NCI-H446 (cell line): ENCODE measurements around the gene NAGPA.
"Not testable (repeated sequence)": the region's sequence is repeated elsewhere in the genome, so short reads cannot be mapped to it uniquely, and the experiment has no call there.

Experiments used
- DNase-seq, 2 experiments: peaks; one replicate each; lab custom pipeline; 2025; lab: John Stamatoyannopoulos, UW

NAGPA gene

GRCh38 chr16:5060073-5060641, 26.4 kb upstream of the NAGPA start:
- DNase-seq, result no peak

DNA sequence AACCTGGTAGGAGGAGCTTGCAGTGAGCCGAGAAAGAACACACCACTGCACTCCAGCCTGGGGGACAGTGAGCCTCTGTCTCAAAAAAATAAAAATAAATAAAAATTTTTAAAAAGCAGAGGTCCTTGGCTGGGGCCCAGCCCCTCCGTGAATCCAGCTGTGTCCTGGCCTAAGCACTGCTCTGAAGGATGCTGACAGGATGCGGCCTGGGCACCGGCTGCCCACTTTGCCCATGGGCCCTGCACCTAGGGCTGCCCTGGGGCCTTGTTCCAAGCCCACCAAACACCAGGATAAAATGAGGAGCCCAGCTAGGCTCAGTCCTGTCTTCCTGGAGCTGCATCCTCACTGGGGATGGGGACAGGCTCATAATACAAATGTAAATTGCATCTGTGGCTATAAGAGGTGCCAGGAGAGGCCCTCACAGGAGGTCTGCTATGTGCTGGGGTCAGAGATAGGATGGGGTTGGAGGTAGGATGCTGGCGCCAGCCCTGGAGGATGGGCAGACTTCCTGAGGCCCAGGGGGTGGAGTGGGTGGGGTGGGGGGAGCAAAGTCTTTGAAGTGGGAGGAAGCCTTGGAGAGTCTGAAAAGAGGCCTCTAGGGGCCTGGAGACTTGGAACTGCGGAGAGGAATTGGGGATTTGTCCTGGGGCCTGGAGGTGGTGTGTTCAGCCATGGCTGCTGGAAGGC, 25.8 kb upstream of the NAGPA start:
- no peak for DNase-seq

GRCh38 chr16:5058476-5058875, 24.7 kb upstream of the NAGPA start:
- no peak for DNase-seq

- no peak for DNase-seq
Observed at GRCh38 chr16:5056352-5056751, 22.6 kb upstream of the NAGPA start.

GRCh38 chr16:5054876-5055865, 21.4 kb upstream of the NAGPA start:
- DNase-seq, result no peak

DNA sequence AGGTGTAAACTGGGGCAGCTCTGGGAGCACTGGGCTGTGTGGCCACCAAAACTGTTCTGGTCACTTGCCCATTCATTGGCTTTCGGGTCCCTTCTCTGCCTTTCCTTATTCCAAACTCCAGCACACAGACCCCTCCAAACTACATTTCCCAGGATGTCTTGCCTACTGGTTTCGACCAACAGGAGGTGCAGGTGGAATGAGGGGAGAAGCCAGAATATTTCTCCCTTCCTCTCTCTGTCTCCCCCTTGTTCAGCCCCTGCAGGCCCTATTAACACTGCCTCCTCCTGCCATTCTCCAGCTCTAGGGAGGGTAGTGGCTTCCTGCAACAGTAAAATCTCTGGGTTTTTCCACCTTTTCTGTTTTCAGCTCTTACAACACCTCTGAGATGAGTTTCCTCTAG, 13.2 kb upstream of the NAGPA start:
- no peak for DNase-seq

DNA sequence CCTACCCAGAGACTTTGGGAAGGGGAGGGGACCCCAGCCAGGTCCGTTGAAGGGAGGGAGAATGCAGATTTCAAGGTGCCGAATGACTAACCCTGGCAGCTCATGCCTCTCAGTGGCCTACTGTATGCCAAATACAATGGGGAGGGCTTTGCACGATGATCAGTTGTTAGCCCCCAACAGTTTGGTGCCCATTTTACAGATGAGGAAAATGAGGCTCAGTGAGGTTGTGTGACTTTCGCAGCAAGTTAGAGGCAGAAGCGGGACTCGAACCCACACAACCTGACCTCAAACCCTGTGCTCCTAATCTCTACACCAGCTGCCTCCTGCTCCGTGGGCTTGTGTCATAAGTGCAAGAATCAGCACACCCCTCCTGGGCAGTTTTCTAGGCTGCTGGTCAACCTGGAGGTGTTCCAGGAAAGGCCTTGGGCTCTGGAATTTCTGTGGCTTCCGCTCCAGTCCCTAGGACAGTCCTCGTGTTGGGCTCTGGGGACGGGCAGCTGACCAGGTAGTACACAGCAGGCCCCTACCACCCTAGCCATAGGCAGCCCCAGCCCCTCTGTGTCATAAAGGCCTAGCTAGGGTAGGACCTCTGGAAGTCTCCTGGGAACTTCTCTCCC, 11.9 kb upstream of the NAGPA start:
- DNase-seq, result no peak

GRCh38 chr16:5044581-5044980, 10.8 kb upstream of the NAGPA start:
- DNase-seq, result not testable (repeated sequence)

GRCh38 chr16:5044011-5044540, 10.3 kb upstream of the NAGPA start:
- no peak for DNase-seq

- DNase-seq, result no peak
Observed at GRCh38 chr16:5042574-5043171, 8.9 kb upstream of the NAGPA start.

DNA sequence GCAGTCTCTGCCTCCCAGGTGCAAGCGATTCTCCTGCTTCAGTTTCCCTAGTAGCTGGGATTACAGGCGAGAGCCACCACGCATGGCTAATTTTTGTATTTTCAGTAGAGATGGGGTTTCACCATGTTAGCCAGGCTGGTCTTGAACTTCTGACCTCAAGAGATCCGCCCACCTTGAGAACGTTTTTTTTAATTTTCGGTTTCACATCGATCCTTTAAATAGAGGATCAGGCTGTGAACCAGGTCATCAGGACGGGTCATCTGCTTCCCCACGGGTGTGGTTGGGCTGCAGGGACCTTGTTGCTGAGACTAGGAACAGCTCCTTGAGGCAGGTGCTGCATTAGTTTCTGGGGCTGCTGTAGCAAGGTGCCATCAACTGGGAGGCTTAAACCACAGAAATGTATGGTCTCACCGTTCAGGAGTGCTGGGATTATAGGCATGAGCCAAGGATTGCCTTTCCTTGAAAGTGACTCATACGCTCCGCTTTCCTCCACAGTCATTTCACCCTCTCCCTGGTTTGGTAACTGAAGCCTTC, 7.9 kb upstream of the NAGPA start:
- no peak for DNase-seq

DNA sequence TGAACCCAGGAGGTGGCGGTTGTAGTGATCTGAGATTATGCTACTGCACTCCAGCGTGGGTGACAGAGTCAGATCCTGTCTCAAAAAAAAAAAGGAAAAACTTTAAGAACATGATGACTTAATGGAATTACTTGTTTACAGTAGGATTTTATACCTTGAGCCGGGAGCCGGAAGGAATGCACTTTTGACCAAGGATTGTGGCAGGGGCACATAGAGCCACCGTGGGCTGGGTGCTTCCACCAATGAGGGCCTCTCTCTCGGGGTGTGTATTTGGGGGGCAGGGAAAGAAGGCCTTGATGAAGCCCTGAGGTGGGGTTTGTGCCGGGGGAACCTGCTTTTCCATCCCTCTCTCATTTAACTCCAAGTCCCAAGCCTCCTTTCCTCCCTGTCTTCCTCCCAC, 6.7 kb upstream of the NAGPA start:
- no peak for DNase-seq

DNA sequence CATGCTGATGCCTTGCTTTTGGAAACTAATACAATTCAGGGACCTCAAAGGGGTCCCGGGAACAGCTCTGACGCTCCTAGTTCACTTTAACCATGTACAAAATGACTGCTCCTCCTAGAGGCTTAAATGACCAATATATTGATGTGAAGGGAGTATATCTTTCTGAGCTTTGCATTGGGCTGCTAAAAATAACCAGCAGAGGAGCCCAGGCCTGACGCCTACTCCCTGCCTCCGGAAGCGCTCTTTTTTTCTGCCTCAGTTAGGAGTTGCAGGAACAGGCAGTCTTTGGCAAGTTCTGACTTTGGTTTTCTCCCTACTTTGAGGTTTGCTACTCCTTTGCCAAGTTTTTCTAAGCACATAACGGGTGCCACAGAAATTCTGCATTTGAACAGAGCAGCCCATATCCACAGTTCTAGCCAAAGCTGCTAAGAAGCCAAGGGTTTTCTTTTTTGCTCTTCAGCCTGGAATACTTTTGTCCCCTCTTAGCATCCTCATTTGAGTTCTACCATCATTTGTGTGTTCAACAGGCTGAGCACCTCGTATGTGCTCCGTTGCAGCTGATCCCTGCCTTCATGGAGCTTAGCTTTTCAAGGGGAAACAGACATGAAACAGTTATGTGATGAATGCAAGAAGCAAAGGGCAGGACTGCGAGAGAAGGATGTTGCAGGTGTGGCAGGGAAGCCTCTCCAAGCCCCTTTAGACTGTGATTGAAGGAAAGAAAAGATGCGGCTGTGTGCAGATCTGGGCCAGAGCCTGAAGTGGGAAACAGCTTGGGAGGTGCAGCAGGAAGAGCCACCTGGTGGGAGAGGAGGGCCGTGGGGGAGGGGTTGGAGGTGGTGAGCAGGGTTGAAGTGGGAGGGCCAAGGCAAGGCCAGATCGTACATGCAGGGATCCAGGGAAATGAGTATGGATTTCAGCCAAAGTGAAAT, 2.8 kb upstream of the NAGPA start:
- no peak for DNase-seq

GRCh38 chr16:5035909-5036227, 2.1 kb upstream of the NAGPA start:
- no peak for DNase-seq

DNA sequence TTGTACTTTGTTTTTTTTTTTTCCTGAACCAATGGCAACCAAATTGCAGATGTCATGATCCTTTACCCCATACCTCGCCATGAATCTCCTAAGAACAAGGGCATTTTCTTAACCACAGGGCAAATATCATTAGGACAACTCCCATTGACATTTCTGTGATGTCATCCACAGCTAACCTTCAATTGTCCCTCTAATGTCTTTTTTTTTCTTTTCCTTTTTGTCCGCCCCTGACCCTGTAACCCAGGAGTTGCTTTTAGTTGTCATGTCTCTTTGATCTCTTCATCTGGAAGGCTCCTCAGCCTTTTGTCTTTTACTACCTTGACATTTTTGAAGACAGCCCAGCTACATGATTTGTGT, 410 bp upstream of the NAGPA start:
- DNase-seq, result no peak

DNA sequence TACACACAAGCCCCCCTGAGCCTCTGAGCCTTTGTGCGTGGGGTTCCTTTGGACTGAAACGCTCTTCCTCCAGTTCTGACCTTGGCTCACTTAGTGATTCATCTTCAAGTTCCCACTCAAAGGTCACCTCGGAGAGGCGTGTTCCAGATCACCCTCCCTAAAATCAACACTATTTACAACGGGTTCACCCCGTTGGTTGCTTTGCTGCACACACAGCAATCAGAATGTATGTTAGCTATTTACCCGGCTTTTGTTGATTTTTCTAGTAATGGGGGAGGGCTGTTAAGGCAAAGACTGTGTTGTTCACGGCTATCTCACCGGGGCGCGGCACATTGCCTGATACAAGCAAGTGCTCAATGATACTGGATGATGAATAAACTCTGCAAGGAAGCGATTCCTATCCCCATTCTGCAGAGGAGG, 977 bp downstream of the NAGPA start:
- no peak for DNase-seq

DNA sequence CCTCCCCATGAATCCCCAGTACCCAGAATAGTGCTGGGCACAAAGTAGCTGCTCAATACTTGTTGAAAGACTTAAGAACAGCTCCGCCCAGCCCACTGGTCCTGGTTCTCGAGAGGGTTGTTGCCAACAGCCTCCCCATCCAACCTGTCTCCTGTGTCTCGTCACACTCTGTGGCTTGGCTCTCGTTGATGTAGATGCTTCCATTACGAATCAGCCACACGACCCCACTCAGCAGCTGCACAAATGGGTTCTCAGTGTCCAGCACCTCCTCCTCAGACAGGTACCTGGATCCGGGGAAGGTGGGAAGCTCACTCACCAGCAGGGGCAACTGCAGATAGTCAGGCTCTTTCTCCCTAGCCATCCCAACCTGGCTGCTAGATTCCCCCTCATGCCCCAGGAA, 2.1 kb downstream of the NAGPA start:
- no peak for DNase-seq

DNA sequence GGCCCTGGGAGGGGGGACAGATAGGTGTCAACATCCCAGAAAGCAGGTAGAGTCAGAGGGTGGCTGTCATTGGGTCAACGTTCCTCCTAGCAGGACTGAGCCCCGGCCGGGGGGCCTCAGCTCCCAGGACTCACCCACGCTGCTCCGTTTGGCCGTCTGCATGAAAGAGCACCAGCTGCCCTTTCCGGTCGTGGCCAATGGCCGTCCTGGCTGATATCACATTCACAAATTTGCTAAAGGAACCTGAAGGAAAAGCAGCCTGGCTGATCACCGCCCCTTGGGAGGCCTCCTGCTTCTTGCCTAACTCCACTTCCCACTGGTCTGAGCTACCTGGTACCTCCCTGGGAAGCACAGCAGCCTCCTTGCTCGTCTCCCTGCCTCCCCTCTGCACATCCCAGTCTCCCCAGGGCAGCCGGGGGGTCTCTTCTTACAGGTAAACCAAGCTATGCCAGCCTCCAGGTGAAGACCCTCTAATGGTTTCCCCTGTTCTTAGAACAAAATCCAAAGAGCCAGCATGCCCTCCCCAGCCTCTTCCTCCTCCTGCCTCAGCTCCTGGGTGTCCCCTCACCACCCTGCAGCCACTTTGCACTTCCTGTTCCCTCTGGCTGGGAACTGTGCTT, 3.4 kb downstream of the NAGPA start:
- no peak for DNase-seq

DNA sequence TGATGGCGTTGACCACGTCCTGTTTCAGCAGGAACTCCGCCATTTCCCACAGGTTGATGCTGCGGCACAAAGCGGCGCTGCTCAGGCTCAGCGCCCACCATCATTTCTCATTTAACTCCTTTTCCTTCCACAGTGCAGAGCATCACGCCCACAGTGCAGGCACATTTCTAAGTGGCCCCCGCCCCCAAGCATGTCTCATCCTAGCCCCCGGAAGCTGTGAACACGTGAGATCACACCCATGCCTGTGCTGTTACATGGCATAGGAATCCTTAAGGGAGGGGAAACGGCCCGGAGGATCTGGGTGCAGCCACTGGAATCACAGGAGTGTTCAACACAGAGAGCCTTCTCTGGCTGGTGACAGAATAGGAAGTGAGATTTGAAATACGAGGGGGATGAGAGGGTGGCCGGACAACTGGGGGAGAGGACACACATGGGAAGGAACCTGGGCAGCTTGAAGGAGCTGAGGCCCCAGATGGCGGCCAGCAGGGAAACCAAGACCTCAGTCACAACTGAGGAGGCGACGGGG, 4.7 kb downstream of the NAGPA start:
- no peak for DNase-seq
